Smooth muscle cell (in vitro differentiated cells): ENCODE measurements around the gene GSK3A. TPM values are rescaled to one million over a fixed set of nuclear protein-coding genes. Genes with fewer than 3 reads are reported as not detected.

Experiments
- DNase-seq: peaks from one replicate; lab custom pipeline; 2025; ENCODE audit not compliant: unreplicated experiment; lab: John Stamatoyannopoulos, UW
- H2AFZ ChIP-seq: fragments of 200-600 bp; sonication (generic); 2 replicates; pipeline ENCODE4 v1.6.0; 2016; ENCODE audit warnings: antibody characterized with exemption, low read depth, mild to moderate bottlenecking
- H3F3A ChIP-seq: fragments of 200-600 bp; sonication (generic); 2 replicates; pipeline ENCODE4 v1.6.0; 2017; ENCODE audit warnings: antibody characterized with exemption, low read depth
- H3K27ac ChIP-seq: fragments of 200-600 bp; sonication (generic); 2 replicates; pipeline ENCODE4 v1.5.1; 2016; ENCODE audit warnings: low read depth, mild to moderate bottlenecking
- H3K27me3 ChIP-seq: fragments of 200-600 bp; sonication (generic); 2 replicates; pipeline ENCODE4 v1.6.1; 2016; ENCODE audit warnings: low read depth, mild to moderate bottlenecking
- H3K36me3 ChIP-seq: fragments of 200-600 bp; sonication (generic); 2 replicates; pipeline ENCODE4 v1.5.1; 2016; ENCODE audit warnings: low read depth
- H3K4me1 ChIP-seq: fragments of 200-600 bp; sonication (generic); 2 replicates; pipeline ENCODE4 v1.5.1; 2016; ENCODE audit warnings: low read depth
- H3K4me2 ChIP-seq: fragments of 200-600 bp; sonication (generic); 2 replicates; pipeline ENCODE4 v1.6.0; 2016; ENCODE audit warnings: mild to moderate bottlenecking
- H3K4me3 ChIP-seq: fragments of 200-600 bp; sonication (generic); 2 replicates; pipeline ENCODE4 v1.5.1; 2016; ENCODE audit warnings: mild to moderate bottlenecking
- H3K79me2 ChIP-seq: fragments of 200-600 bp; sonication (generic); 2 replicates; pipeline ENCODE4 v1.6.0; 2016; ENCODE audit warnings: low read depth, mild to moderate bottlenecking
- H3K9ac ChIP-seq: fragments of 200-600 bp; sonication (generic); 2 replicates; pipeline ENCODE4 v1.6.0; 2016; ENCODE audit warnings: low read depth
- H3K9me3 ChIP-seq: fragments of 200-600 bp; sonication (generic); replicated peaks from 2 replicates; pipeline ENCODE4 v1.5.1; 2016; ENCODE audit warnings: low read depth
- H4K20me1 ChIP-seq: fragments of 200-600 bp; sonication (generic); 2 replicates; pipeline ENCODE4 v1.6.0; 2016; ENCODE audit warnings: low read depth
- WGBS: methylation state at CpG from one replicate; pipeline ENCODE4 v1.1.7; 2016; ENCODE audit warnings: low lambda C conversion rate; 5-methylcytosine and 5-hydroxymethylcytosine counted together
- polyA plus RNA-seq: library from polyadenylated mRNA; unstranded; fragments of >200 nt; fragmentation: Nextera tagmentation; extraction: Ambion mirVana; gene quantifications from 2 replicates; pipeline ENCODE4 v1.2.1, GENCODE V29; 2016
- total RNA-seq: library from RNA; depleted of rRNA; stranded (reverse); fragments of >200 nt; gene quantifications from 2 replicates; pipeline ENCODE4 v1.2.3, GENCODE V29; 2014
- TF ChIP-seq, protein P1 (sequence below): fragments of 200-600 bp; sonication (generic); IDR thresholded peaks from 2 replicates; pipeline ENCODE4 v1.5.1; 2017; ENCODE audit warnings: borderline replicate concordance, mild to moderate bottlenecking, antibody characterized with exemption; ENCODE audit not compliant: insufficient read depth, poor library complexity, severe bottlenecking

Gene GSK3A
- total and polyA plus RNA-seq, 2 experiments from 2014 or later = 27.4 to 39.0 TPM

DNA sequence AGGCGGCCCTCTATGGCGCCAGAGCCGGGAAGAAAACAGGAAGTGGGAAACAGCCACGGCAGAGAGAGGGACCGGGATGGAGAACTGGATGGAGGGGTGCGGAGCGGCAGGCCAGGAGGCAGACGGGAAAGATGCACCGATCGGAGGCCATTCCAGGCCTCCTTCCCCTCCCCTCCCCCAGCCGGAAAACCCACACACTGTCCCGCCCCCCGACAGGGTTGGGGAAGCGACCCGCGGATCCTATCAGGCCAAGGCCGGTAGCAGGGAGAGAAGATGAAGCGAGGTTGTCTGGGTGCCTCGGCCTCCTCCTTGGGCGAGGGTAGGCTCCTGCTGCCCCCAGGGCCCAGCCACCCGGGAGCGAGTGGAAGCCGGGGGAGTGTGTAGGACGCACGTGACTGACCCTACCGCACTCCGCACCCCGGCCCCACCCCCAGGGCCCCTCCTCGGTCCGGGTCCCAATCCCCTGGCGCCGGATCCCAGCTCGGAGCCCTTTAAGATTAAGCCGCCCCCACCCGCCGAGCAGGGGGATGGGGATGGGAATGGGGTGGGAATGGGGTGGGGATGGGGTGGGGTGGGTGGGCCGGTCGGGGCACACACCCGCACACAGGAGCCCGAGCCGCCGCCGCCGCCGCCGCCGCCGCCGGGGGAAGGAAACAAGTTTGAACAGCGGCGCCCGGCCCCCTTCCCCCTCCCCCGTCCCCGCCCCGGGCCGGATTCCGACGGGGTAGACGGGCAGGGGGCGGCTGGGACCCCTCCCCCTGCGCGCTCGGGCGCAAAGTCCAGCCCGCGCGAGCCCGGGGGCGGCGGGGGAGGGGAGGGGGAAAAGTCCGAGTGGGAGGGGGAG lies 11.1 kb upstream of the GSK3A start:
- Histone ChIP-seq H3F3A (peaks cover 12% of the 10 kb centered on the region), H3K4me1 (peaks cover 23% of the 10 kb centered on the region), H3K9me3 (no peaks in the 10 kb centered on the region), H2AFZ (no peak overlapping the region), H3K4me3 (peak overlapping the region; percentile 98), H3K4me2 (peak overlapping the region; percentile 100), H3K36me3 (no peaks in the 10 kb centered on the region), H3K9ac (peak overlapping the region; percentile 98), H3K79me2 (peaks cover 61% of the 10 kb centered on the region), H3K27me3 (no peaks in the 10 kb centered on the region), H3K27ac (peak overlapping the region; percentile 97), H4K20me1 (peaks cover 51% of the 10 kb centered on the region)
- DNase-seq = no peak
- WGBS = 2% methylated on average over 16 of the region's 71 CpGs
- TF ChIP-seq, protein P1, sequence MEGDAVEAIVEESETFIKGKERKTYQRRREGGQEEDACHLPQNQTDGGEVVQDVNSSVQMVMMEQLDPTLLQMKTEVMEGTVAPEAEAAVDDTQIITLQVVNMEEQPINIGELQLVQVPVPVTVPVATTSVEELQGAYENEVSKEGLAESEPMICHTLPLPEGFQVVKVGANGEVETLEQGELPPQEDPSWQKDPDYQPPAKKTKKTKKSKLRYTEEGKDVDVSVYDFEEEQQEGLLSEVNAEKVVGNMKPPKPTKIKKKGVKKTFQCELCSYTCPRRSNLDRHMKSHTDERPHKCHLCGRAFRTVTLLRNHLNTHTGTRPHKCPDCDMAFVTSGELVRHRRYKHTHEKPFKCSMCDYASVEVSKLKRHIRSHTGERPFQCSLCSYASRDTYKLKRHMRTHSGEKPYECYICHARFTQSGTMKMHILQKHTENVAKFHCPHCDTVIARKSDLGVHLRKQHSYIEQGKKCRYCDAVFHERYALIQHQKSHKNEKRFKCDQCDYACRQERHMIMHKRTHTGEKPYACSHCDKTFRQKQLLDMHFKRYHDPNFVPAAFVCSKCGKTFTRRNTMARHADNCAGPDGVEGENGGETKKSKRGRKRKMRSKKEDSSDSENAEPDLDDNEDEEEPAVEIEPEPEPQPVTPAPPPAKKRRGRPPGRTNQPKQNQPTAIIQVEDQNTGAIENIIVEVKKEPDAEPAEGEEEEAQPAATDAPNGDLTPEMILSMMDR = no peak

DNA sequence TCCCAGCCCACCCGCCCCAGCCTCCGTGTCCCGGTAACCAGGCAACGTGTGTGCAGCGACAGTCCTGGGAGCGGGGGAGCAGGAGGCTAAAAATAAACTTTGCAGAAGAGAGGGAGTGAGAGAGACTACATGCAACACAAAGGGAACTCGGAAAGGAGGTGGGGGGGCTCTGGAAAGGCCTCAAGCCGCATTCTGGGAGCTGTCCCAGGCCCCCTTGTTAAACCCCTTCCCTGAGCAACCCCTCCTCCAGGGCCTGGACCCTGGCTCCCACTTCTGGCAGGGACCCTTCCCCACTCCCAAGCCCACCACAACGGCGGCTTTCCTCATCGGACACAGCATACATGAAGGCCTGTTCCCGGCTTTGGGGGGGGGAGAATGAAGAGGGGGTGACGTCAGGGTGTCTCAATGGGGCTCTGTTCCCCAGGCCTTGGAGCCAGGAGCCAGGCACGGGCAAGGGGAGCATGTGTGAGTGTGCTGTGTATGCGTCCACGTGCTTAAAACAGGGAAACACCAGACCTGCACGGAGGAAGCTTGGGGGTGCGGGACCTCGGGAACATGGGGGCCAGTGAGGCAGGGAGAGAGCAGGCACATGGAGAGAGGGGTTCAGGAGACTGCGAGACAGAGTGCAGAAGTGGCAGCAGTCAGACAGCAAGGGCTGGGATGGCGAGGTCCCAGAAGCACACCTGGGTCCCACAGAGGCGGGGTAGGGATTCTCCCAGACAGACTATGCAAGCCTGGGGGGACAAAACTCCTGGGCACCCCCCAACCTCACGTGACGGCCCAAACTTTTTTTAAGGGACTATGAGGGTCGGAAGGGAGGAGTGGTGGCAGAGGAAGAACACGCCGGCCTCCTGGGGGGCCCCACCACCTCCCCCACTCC lies 10.2 kb upstream of the GSK3A start:
- Histone ChIP-seq H3K4me1 (peaks cover 23% of the 10 kb centered on the region), H3K27me3 (no peaks in the 10 kb centered on the region), H3K4me2 (peak overlapping the region; percentile 100), H4K20me1 (peaks cover 60% of the 10 kb centered on the region), H3K4me3 (peak overlapping the region; percentile 98), H3K9ac (peak overlapping the region; percentile 98), H3K36me3 (no peaks in the 10 kb centered on the region), H3K79me2 (peaks cover 61% of the 10 kb centered on the region), H2AFZ (no peak overlapping the region), H3K9me3 (no peaks in the 10 kb centered on the region), H3K27ac (peak overlapping the region; percentile 97), H3F3A (peaks cover 16% of the 10 kb centered on the region)
- TF ChIP-seq, protein P1 = no peak
- 13% methylated on average over 25 of the region's 27 CpGs for WGBS
- no peak for DNase-seq

DNA sequence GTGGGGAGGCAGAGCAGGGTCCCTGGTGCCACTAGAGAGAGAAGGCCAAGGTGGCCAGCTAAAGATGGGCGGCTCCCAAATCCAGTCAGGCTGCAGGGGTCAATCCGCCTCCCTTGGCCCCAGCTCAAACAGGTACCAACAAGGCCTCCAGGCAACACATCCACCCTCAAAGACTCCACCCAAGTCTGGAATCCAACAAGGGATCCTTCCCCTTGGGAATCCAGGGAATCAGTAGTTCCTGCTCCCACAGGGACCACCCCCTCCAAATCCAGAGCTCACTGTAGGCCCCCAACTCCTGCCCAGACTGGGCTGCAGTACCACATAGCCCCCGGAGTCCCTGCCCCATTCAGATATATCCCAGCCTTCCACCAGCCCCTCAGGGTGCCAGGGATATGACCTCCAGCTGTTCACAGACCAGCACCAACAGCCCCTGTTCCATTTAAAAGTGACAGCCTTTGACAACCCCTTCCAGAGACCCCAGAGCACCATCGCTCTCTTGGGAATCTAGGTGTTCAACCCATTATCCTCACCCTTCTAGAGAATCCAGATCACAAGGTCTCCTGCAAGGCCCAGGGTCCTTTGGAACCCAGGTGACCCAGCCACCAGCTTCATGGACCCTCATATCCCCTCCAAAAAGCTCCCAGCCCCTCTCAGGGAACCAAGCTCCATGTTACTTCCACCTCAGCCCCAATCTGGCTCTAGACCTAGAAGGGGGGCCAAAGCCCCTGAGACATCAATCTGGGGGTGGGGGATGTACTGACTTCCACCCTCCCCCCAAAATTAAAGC lies 9.4 kb upstream of the GSK3A start:
- 92% methylated on average over 2 of the region's 4 CpGs for WGBS
- Histone ChIP-seq H3F3A (peaks cover 23% of the 10 kb centered on the region), H3K4me1 (peaks cover 23% of the 10 kb centered on the region), H2AFZ (no peak overlapping the region), H3K27ac (peak overlapping the region; percentile 97), H3K27me3 (no peaks in the 10 kb centered on the region), H3K9me3 (no peaks in the 10 kb centered on the region), H3K4me3 (peak overlapping the region; percentile 98), H3K36me3 (no peaks in the 10 kb centered on the region), H3K9ac (peak overlapping the region; percentile 54), H4K20me1 (peaks cover 68% of the 10 kb centered on the region), H3K4me2 (peak overlapping the region; percentile 100), H3K79me2 (peaks cover 61% of the 10 kb centered on the region)
- TF ChIP-seq, protein P1 = no peak
- no peak for DNase-seq
